Measurements from ENCODE around the gene CPTP.

CPTP gene

DNA sequence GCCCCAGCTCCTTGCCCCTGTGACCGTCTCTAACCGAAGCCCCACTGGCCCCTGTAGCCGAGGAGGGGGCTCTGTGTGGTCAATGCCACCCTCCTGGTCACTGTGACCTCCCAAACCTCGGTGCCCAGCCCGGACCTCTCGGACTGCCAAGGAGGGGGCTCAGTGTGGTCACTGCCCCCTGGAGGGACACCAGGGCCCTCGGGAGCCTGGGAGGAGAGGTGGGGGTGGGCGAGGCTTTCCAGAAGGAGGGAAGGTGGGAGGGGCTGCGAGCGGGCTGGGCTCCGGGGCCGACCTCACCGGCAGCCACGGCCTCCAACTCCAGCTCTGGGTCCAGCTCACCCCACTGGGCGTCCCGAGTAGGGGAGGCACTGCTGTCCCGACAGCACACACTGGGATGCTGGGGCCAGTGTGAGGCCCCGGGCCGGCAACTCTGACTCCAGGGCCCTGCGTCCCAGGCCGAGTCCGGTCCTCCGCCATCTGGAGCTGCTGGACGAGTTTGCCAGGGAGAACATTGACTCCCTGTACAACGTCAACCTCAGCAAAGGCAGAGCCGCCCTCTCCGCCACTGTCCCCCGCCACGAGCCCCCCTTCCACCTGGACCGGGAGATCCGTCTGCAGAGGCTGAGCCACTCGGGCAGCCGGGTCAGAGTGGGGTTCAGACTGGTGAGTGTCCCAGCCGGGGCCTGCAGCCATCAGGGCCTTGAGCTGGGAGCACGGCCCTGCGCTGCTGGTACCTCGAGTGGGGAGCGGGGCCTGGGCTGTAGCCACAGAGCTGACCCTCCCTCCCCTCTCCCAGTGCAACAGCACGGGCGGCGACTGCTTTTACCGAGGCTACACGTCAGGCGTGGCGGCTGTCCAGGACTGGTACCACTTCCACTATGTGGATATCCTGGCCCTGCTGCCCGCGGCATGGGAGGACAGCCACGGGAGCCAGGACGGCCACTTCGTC lies 38.0 kb upstream of the CPTP start:
- TF ChIP-seq, protein P1, sequence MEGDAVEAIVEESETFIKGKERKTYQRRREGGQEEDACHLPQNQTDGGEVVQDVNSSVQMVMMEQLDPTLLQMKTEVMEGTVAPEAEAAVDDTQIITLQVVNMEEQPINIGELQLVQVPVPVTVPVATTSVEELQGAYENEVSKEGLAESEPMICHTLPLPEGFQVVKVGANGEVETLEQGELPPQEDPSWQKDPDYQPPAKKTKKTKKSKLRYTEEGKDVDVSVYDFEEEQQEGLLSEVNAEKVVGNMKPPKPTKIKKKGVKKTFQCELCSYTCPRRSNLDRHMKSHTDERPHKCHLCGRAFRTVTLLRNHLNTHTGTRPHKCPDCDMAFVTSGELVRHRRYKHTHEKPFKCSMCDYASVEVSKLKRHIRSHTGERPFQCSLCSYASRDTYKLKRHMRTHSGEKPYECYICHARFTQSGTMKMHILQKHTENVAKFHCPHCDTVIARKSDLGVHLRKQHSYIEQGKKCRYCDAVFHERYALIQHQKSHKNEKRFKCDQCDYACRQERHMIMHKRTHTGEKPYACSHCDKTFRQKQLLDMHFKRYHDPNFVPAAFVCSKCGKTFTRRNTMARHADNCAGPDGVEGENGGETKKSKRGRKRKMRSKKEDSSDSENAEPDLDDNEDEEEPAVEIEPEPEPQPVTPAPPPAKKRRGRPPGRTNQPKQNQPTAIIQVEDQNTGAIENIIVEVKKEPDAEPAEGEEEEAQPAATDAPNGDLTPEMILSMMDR (IDR thresholded peaks at IDR 0.05; ENCODE audit: low read depth, low read length, missing control alignments) = no peak
- DNase-seq (ENCODE audit: low read depth) = no peak
- H3K4me3 ChIP-seq (ENCODE audit: low read depth, low read length) = no peak overlapping the region

GRCh38 chr1:1287288-1288110 lies 37.1 kb upstream of the CPTP start:
- no peak overlapping the region for H3K4me3 ChIP-seq (ENCODE audit: low read depth, low read length)
- no peak for DNase-seq (ENCODE audit: low read depth)
- TF ChIP-seq, protein P1 (IDR thresholded peaks at IDR 0.05; ENCODE audit: low read depth, low read length, missing control alignments) = no peak

GRCh38 chr1:1290238-1290731 lies 34.3 kb upstream of the CPTP start:
- DNase-seq (ENCODE audit: low read depth) = no peak
- H3K4me3 ChIP-seq (ENCODE audit: low read depth, low read length) = no peak overlapping the region
- TF ChIP-seq, protein P1 (IDR thresholded peaks at IDR 0.05; ENCODE audit: low read depth, low read length, missing control alignments) = peak; percentile 32

DNA sequence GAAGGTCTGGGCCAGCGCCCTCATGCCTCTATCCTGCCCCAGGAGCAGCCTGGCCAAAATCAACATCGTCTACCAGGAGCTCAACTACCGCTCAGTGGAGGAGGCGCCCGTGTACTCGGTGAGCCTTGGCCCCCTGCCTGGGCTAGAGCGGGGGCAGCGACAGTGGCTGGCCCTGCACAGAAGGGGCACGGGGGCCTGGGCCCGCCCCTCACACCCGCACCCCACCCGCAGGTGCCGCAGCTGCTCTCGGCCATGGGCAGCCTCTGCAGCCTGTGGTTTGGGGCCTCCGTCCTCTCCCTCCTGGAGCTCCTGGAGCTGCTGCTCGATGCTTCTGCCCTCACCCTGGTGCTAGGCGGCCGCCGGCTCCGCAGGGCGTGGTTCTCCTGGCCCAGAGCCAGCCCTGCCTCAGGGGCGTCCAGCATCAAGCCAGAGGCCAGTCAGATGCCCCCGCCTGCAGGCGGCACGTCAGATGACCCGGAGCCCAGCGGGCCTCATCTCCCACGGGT lies 33.5 kb upstream of the CPTP start:
- TF ChIP-seq, protein P1 (IDR thresholded peaks at IDR 0.05; ENCODE audit: low read depth, low read length, missing control alignments) = no peak
- no peak for DNase-seq (ENCODE audit: low read depth)
- no peak overlapping the region for H3K4me3 ChIP-seq (ENCODE audit: low read depth, low read length)

DNA sequence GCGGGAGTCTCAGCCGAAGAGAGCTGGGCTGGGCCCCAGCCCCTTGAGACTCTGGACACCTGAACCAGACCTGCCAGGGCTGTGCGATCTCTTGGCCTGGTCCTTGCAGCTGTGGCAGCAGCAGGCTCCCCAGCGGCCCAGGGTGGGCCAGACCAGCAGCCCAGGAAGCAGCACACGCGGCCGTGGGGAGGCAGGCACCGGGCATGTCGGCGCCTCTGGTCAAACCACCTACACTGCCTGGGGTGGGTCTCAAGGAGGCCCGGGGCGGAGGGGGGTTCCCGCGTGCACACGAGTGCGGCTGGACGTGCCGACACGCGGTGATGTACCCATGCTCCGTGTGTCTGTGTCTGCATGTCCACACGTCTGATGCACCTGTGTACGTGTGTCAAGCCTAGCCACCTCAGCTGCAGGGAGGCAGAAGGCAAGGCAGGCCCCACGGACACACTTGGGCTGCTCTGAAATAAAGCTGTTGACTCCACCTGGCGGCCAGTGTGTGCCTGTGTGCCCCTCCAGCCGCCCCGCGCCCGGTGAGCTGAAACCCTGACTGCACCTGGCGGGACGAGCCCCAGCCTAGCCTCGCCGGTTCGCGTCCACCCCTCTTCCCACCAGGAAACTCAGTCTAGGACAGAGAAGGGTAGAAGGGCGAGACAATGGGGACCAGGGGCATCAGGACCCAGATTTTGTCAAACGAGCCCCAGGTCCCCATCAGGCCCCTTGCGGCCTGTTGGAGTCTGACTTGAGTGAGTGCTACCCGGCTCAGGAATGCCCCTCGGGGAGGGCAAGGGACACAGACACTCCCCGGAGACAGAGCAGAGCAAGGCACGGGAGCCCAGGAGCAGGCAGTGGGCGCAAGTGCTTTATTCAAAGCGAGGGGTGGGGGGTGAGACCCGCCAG lies 32.8 kb upstream of the CPTP start:
- no peak for DNase-seq (ENCODE audit: low read depth)
- no peak overlapping the region for H3K4me3 ChIP-seq (ENCODE audit: low read depth, low read length)

More for the DNA sequence above, 32.8 kb upstream of the CPTP start:
- TF ChIP-seq, protein P1 (IDR thresholded peaks at IDR 0.05; ENCODE audit: low read depth, low read length, missing control alignments) = peak; percentile 64
